Stimulated activated CD4-positive, alpha-beta T cell treated with anti-CD3 and anti-CD28 coated beads, Interleukin-4, amount 100 ng/mL, for 48 hours (primary cell): ENCODE measurements around the gene RGS21.

Source experiments
- DNase-seq, 2 donors: peaks; one replicate each; pipeline ENCODE4 v3.0.0-alpha.2; 2020; ENCODE audit warnings: low read depth in 2 of 2

RGS21 gene

DNA sequence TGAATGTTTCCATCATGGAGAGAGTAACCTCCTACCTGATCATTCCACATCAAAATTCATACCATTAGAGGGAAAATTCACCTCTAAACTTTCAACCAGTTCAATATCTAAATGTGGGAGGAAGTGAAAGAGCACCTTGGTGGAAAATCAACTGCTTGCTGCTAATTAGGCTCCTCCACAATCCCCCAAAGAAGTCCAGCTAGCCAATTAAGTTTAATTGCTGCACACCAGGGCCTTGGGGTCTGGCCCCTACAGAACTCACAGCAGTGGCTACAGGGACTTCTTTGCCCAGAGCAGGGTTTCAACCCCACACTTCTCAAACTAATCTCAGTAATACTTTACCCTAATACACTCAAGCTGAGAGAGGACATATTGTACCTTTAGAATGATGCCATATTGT, 62.1 kb downstream of the RGS21 start:
- DNase-seq: no peak

DNA sequence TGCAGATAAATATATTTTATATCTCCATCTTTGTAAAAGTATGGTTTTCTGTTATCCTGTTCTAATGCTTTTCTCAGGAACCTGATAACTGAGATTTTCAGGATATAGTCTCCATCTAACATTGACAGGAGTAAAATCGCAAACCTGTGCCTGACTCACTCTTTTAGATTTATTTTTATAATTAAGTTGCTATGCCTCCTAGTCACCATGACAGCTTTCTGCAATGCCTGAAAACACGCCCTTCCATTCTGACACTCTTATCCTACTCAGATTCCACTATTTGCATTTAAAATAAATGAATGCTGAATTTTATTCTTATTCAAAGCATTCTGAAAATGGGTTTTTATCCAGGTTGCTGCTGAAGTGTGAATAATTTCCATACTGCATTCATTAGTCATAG, 62.8 kb downstream of the RGS21 start:
- DNase-seq: no peak

DNA sequence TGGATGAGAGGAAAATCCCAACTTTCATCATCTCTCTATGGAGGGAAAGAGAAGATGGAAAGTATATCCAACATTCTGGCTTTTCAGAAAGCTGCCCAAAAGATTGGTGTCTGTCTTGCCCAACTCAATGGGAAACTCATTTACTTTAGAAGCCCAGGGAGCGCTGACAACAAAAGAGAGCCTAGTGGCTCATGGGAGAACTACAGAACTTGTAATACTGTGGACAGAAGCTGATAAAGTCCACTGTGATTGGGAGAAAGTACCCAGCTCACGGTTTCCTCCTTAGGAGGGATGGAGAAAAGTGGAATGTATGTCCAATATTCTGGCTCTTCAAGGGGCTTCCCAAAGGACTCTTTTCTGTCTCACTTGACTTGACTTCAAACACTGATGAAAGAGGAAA, 66.0 kb downstream of the RGS21 start:
- DNase-seq: no peak

DNA sequence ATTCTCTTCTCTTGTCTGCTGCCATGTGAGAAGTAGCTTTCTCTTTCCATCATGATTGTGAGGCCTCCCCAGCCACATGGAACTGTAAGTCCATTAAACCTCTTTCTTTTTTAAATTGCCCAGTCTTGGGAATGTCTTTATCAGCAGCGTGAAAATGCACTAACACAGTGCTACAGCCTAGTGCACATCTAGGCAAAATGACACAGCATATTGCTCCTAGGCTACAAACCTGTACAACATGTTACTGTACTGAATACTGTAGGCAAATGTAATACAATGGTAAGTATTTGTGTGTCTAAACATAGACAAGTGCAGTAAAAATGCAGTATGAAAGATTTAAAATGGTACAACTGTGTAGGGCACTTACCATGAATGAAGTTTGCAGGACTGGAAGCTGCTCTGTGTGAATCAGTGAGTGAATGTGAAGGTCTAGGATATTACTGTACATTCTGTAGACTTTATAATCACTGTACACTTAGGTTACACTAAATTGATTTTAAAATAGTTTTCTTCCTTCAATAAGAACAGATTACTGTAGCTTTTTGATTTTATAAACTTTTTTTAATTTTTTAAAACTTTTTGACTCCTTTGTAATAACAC, 69.4 kb downstream of the RGS21 start:
- no peak for DNase-seq

DNA sequence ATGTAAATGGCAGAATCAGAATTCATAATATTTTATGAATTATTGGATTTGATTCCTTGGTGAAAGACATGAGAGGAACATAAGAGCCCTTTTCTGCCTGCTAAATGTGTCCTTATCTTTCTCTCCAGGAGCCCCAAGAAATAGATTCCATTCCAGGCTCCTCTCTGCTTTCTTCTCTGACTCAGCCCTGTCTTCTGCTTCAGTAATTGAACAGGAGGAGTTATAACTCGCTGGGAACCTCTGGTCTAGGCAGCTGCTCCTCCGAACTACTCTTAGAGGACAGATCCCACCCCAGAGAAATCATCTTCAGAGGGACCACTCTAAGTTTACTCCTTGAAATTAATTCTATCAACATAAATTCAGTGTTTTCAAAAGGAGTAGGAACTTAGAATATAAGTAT, 78.4 kb downstream of the RGS21 start:
- DNase-seq: no peak

DNA sequence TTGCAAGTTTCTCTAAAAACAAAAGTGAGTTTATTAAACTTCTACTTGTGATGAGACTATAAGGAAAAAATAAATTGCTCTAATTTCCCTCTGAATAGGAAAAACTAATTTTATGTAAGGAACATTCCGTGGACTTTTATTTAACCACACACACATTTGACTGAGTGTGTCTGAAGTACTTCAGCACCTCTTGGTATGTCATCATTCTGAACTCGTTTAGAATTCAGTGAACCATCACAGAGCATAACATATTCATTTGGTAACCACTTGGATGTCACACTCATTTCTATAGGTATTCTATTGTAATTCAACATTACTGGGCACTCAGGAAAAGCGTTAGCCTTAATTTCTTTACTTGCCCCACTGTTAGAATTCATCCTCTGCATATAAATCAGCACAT, 79.1 kb downstream of the RGS21 start:
- DNase-seq: no peak

DNA sequence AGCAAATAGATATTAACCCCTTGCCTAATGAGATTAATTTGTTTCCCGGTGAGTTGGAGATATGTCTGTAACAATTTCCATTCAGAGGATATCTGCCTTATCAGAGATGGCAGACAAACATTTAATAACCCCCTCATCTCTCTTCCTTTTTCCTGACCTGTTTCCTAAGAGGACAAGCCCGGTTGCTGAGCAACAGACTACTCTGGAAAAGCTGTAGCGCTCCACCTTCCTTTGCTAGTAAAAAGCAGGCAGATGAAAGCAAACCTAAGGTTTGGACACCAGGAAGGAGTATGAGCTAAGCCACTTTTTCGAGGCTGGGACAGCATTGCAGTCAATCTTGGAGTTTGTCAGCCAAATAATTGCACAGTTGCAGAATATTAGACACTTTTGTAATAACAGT, 82.4 kb downstream of the RGS21 start:
- no peak for DNase-seq

DNA sequence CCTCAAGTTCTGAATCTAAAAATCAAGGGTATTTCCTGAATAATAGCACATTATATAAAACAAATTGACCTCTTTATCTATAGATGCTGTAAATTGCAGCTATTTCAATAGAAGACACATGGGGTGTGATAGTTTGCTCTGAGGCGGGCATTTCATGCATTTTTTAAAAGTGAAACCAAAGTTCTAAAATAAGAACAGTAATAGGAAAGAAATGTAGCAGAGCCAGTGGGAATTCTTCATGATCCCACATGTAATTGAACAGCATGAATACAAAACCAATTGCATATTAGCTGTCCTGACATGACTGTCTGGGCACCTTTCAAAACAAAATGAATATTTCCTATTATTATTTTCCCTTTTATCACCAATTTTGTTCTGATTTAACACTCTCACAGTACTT, 85.0 kb downstream of the RGS21 start:
- DNase-seq: no peak

DNA sequence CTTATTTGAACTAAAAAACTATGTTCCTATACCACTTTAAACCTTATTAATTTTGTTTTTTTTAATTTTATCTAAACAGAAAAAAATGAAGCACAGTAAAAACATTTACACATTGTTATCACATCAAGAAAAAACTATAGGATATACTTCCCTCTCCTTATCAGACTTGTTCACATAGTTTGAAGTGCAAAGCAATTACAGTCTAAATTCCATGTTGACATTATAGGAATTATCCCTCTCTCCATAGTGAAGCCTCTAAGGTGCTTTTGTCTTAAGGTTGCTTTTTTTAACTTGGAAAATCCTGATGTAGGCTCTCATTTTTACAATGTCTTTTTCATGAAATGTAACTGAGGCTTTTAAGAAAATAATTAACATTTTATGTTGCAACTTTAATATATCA, 85.8 kb downstream of the RGS21 start:
- no peak for DNase-seq

DNA sequence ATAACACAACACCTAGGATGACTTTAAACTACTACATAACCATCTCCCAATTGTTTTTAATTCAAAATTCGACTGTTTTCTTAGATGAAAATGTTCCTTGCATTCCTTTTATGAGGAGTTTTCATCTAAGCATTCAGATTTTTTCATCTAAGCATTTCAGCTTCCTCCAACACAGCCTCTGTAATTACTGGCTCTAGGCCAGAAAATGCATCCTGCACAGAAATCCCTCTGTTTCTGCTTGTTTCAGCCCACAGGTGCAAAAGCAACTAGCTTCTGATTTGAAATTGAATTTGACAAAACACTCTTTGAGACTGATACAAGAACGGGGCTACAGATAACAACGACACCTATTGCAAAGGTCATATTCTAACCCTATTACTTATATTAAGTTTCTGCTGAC, 90.4 kb downstream of the RGS21 start:
- no peak for DNase-seq
